NOMO-1 treated with dmso at 0.1 percent for 144 hours (cell line): ENCODE measurements around the gene RIPK1.
"Not testable (repeated sequence)": the region's sequence is repeated elsewhere in the genome, so short reads cannot be mapped to it uniquely, and the experiment has no call there.

ENCODE experiments used
- DNase-seq: peaks from one replicate; lab custom pipeline; 2025; ENCODE audit not compliant: unreplicated experiment; lab: John Stamatoyannopoulos, UW

The RIPK1 gene

GRCh38 chr6:3133515-3133914 lies 65.2 kb downstream of the RIPK1 start:
- no peak for DNase-seq

- no peak for DNase-seq
Measured at GRCh38 chr6:3135668-3136291, 67.5 kb downstream of the RIPK1 start.

GRCh38 chr6:3136292-3137011 lies 68.2 kb downstream of the RIPK1 start:
- DNase-seq, result no peak

- no peak for DNase-seq
Measured at GRCh38 chr6:3137057-3137777, 68.9 kb downstream of the RIPK1 start.

GRCh38 chr6:3137873-3138272 lies 69.6 kb downstream of the RIPK1 start:
- not testable (repeated sequence) for DNase-seq

- DNase-seq, result no peak
Measured at GRCh38 chr6:3138341-3138740, 70.0 kb downstream of the RIPK1 start.

- peak; percentile 45 for DNase-seq
Measured at GRCh38 chr6:3139090-3139903, 71.0 kb downstream of the RIPK1 start.

- DNase-seq, result no peak
Measured at GRCh38 chr6:3140201-3140600, 71.9 kb downstream of the RIPK1 start.

- no peak for DNase-seq
Measured at GRCh38 chr6:3142536-3142935, 74.2 kb downstream of the RIPK1 start.

GRCh38 chr6:3143158-3143557 lies 74.9 kb downstream of the RIPK1 start:
- no peak for DNase-seq

- no peak for DNase-seq
Measured at GRCh38 chr6:3144571-3144970, 76.3 kb downstream of the RIPK1 start.

GRCh38 chr6:3147914-3148757 lies 79.8 kb downstream of the RIPK1 start:
- DNase-seq, result no peak

- DNase-seq, result no peak
Measured at GRCh38 chr6:3151691-3152090, 83.4 kb downstream of the RIPK1 start.

GRCh38 chr6:3152689-3153088 lies 84.4 kb downstream of the RIPK1 start:
- no peak for DNase-seq

- not testable (repeated sequence) for DNase-seq
Measured at GRCh38 chr6:3155416-3155815, 87.1 kb downstream of the RIPK1 start.

- DNase-seq, result not testable (repeated sequence)
Measured at GRCh38 chr6:3156184-3157130, 88.2 kb downstream of the RIPK1 start.

- DNase-seq, result peak; percentile 34
Measured at GRCh38 chr6:3157131-3157933, 89.0 kb downstream of the RIPK1 start, which contains the start of gene TUBB2A. Gene TUBB2A (minus strand): TSS chr6:3157544. CDS start chr6:3157463, 81 bp downstream.
